Heart left ventricle (tissue), 16 donors: ENCODE results near the gene SRXN1. TPM values are rescaled to one million over a fixed set of nuclear protein-coding genes. Genes with fewer than 3 reads are reported as not detected.

Experiments
- ATAC-seq, 4 donors: fragments of 200-7000 bp; cut with Tn5 transposase; one replicate each; pipeline ENCODE4 v1.9.1; 2020 to 2022; ENCODE audit warnings: moderate library complexity in 4 of 4, mild to moderate bottlenecking in 3 of 4, moderate number of reproducible peaks in 1 of 4
- DNase-seq, 5 donors: peaks; one replicate each; pipeline ENCODE4 v3.0.0-alpha.2; 2020
- H3K27ac ChIP-seq, 12 donors: fragments of 200-600 bp; sonication (generic) in 4 of 12; one replicate each; pipeline versions ENCODE4 v1.5.0 to v1.8.0; 2016 to 2022; ENCODE audit warnings: mild to moderate bottlenecking in 2 of 12
- H3K27me3 ChIP-seq, 9 donors: fragments of 200-600 bp; sonication (generic) in 2 of 9; one replicate each; pipeline versions ENCODE4 v1.5.1 to v1.8.0; 2016 to 2022; ENCODE audit warnings: mild to moderate bottlenecking in 3 of 9
- H3K36me3 ChIP-seq, 9 donors: fragments of 200-600 bp; sonication (generic) in 2 of 9; one replicate each; pipeline versions ENCODE4 v1.5.0 to v1.8.0; 2018 to 2022; ENCODE audit warnings: mild to moderate bottlenecking in 2 of 9
- H3K4me1 ChIP-seq, 12 donors: fragments of 200-600 bp; sonication (generic) in 4 of 12; one replicate each; pipeline versions ENCODE4 v1.5.0 to v1.8.0; 2016 to 2022; ENCODE audit warnings: mild to moderate bottlenecking in 3 of 12
- H3K4me3 ChIP-seq, 12 donors: fragments of 200-600 bp; sonication (generic) in 4 of 12; one replicate each; pipeline versions ENCODE4 v1.5.0 to v1.8.0; 2017 to 2022; ENCODE audit warnings: mild to moderate bottlenecking in 9 of 12, moderate library complexity in 4 of 12
- H3K9me3 ChIP-seq, 12 donors: fragments of 200-600 bp; sonication (generic) in 4 of 12; one replicate each; pipeline versions ENCODE4 v1.5.0 to v1.8.0; 2016 to 2022; ENCODE audit warnings: mild to moderate bottlenecking in 1 of 12
- CTCF ChIP-seq, 12 donors: fragments of 200-600 bp; sonication (generic) in 4 of 12; IDR thresholded peaks; one replicate each; pipeline versions ENCODE4 v1.5.0 to v1.8.0; 2018 to 2022; ENCODE audit warnings: antibody characterized with exemption in 12 of 12, mild to moderate bottlenecking in 5 of 12
- POLR2A ChIP-seq, 2 donors: fragments of 450-650 bp; IDR thresholded peaks; one replicate each; pipeline ENCODE4 v1.6.1; 2017; ENCODE audit warnings: antibody characterized with exemption in 2 of 2, mild to moderate bottlenecking in 2 of 2, moderate library complexity in 2 of 2
- WGBS, 4 donors: extraction: QIAGEN DNeasy Blood & Tissue Kit in 2 of 4; methylation state at CpG; one replicate each; pipeline versions ENCODE4 v1.1.5 to v1.1.7; 2013 to 2018; 5-methylcytosine and 5-hydroxymethylcytosine counted together
- intact Hi-C, 10 donors: fragments of 100-400 bp; cut with DNase I; formaldehyde crosslinking; loops; one replicate each; pipeline versions ENCODE4 v1.11.1 to v1.14.2; 2022
- polyA plus RNA-seq, 2 donors: library from polyadenylated mRNA; stranded (reverse); fragments of 200-250 nt; gene quantifications; one replicate each; pipeline ENCODE4 v1.2.3, GENCODE V29; 2013
- total RNA-seq, 9 donors: library from RNA; depleted of rRNA in 2 of 9; stranded (reverse); fragments of >200 nt in 2 of 9; fragmentation: NEBNext Ultra II Directional in 3 of 9; extraction: Animal tissue kit (Norgen Biotek cat#: 25700) in 3 of 9; gene quantifications; one replicate each; pipeline versions ENCODE4 v1.1.0 to v1.2.4, GENCODE V29; 2016 to 2023
- donor health status: ischemic (EF 13 %, LVEDD 7.1; RV severe dilation, severe dysfunction).
- donor health status: healthy with polysubstance abuse.
- donor health status: DM: no; HTN: yes; CAD: no.
- donor health status: DM: no; HTN: no; CAD: no.
- donor health status: ischemic (EF 25% LVEDD 6.9; RV normal size, moderate dysfunction).
- donor health status: ischemic (EF 25% LVEDD 5.7; RV mildly dilated, moderate dysfunction).
- donor health status: healthy.
- donor health status: DM: yes; HTN: yes; CAD: no.
- donor health status: ischemic (EF 35%, LVEDD 5.7; RV mildly dilated, moderate dysfunction).
- donor health status: nonischemic (EF 11% LVEDD 7.7; RV severe dilation, severe dysfunction).
- donor health status: DM: yes; HTN: yes; CAD: no.
- donor health status: PGD.
- donor health status: ischemic (EF 29% LVEDD 5.4; RV normal size, mild dysfunction).
- donor health status: nonischemic (EF 23%, LVEDD 6.1; RV moderate dilation, normal function).

Gene SRXN1
- total and polyA plus RNA-seq, 11 donors: 11.8 to 147 (median 39.1) TPM

- Histone ChIP-seq H3K27me3 (peaks cover 0 to 4% (median 0%) of the 10 kb centered on the region in 9 donors), H3K9me3 (peaks cover 0 to 7% (median 0%) of the 10 kb centered on the region in 12 donors), H3K36me3 (peaks cover 5 to 46% (median 40%) of the 10 kb centered on the region in 9 donors), H3K4me3 (no peak overlapping the region), H3K27ac (peak overlapping the region in 9 of 12 donors; percentile 15 to 65 (median 52)), H3K4me1 (peaks cover 0 to 47% (median 20%) of the 10 kb centered on the region in 12 donors)
- no peak for DNase-seq
- TF ChIP-seq POLR2A (IDR thresholded peaks at IDR 0.05): no peak
- ATAC-seq: no peak
- 68 to 81% (median 71%) methylated on average over 10 of the region's 10 CpGs for WGBS, 4 donors
- intact Hi-C loops: loop anchor here in 4 of 10 donors (2.0 to 10.0 kb wide), 3 partner anchors 85 to 294 kb away; no protein-coding TSS in a partner anchor
Observed at GRCh38 chr20:646107-646867, 6.7 kb downstream of the SRXN1 start.

DNA sequence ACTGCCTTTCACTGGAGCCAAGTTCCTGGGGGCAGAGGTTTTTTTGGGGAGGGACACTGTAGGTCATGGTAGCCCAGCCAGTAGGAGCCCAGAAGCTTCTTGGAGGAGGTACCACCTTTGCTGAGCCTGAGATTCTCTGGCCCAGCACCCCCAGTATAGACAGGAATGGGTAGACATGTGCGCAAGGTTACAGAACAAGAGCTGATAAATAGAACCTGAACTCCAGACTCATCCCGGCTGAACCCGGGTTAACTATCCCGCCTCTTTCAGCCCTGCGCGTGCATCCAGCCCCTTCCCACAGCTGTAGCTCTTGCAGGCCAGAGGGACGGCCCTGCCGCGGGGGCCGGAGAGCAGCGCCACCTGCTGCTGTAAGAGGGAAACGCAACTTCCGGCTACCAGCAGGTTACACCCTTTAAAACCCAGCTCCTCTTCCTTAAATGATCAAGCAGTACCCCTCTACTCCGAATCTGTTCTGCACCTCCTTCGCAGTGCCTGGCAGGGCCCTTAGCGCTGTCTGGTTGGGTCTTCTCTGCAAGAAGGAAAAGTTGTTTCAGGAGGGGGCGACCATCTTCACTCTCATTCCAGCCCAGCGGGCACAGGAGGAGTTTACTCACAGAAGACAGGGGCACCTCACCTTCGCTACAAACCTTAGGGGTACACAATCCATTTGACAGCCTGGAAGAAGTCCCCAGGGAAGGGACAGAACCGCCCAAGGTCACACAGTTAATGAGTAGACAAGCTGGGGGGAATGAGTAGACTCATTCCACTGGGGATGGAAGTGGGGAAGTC is 7.5 kb downstream of the SRXN1 start:
- ATAC-seq (peak; percentile 63 to 85 (median 77)), DNase-seq (peak; percentile 68 to 89 (median 74))
- WGBS, 4 donors: 14 to 16% (median 14%) methylated on average over 18 to 20 of the region's 20 CpGs
- intact Hi-C loops: loop anchor here (1.0 to 10.0 kb wide), 6 partner anchors 38 to 293 kb away; no protein-coding TSS in a partner anchor
- peaks cover 0 to 40% (median 18%) of the 10 kb centered on the region in 12 donors for H3K4me1 ChIP-seq
- peak overlapping the region in 9 of 12 donors; percentile 15 to 65 (median 52) for H3K27ac ChIP-seq
- TF ChIP-seq CTCF (IDR thresholded peaks at IDR 0.05): peak; percentile 93 to 98 (median 96)
- TF ChIP-seq POLR2A (IDR thresholded peaks at IDR 0.05): no peak
- H3K9me3 ChIP-seq: peaks cover 0 to 7% (median 0%) of the 10 kb centered on the region in 12 donors
- H3K36me3 ChIP-seq: peaks cover 5 to 40% (median 35%) of the 10 kb centered on the region in 9 donors
- no peak overlapping the region for H3K4me3 ChIP-seq
- H3K27me3 ChIP-seq: peaks cover 0 to 4% (median 0%) of the 10 kb centered on the region in 9 donors

- WGBS, 4 donors: 78 to 83% (median 80%) methylated on average over 11 of the region's 11 CpGs
- H3K27ac ChIP-seq: peak overlapping the region in 9 of 12 donors; percentile 15 to 65 (median 47)
Observed at GRCh38 chr20:644692-645317, 8.2 kb downstream of the SRXN1 start.

More at GRCh38 chr20:644692-645317, 8.2 kb downstream of the SRXN1 start:
- DNase-seq (no peak), ATAC-seq (no peak)
- H3K27me3 ChIP-seq: peaks cover 0 to 4% (median 0%) of the 10 kb centered on the region in 9 donors
- intact Hi-C loops: loop anchor here (1.0 to 10.0 kb wide), 7 partner anchors 38 to 293 kb away; no protein-coding TSS in a partner anchor
- peaks cover 5 to 32% (median 30%) of the 10 kb centered on the region in 9 donors for H3K36me3 ChIP-seq
- peaks cover 0 to 7% (median 0%) of the 10 kb centered on the region in 12 donors for H3K9me3 ChIP-seq
- H3K4me1 ChIP-seq: peaks cover 0 to 33% (median 18%) of the 10 kb centered on the region in 12 donors
- no peak overlapping the region for H3K4me3 ChIP-seq
- TF ChIP-seq CTCF (IDR thresholded peaks at IDR 0.05) (no peak), POLR2A (IDR thresholded peaks at IDR 0.05) (no peak)
